HG02840 (cell line): ENCODE data around the gene LIPT1.
"Not testable (repeated sequence)": the region's sequence is repeated elsewhere in the genome, so short reads cannot be mapped to it uniquely, and the experiment has no call there.

Source experiments
- ATAC-seq: cut with Tn5 transposase; IDR thresholded peaks from one replicate; pipeline ENCODE4 v1.9.1; 2021; ENCODE audit warnings: mild to moderate bottlenecking, moderate library complexity, moderate number of reproducible peaks; ENCODE audit not compliant: unreplicated experiment, low FRiP score

Gene LIPT1

DNA sequence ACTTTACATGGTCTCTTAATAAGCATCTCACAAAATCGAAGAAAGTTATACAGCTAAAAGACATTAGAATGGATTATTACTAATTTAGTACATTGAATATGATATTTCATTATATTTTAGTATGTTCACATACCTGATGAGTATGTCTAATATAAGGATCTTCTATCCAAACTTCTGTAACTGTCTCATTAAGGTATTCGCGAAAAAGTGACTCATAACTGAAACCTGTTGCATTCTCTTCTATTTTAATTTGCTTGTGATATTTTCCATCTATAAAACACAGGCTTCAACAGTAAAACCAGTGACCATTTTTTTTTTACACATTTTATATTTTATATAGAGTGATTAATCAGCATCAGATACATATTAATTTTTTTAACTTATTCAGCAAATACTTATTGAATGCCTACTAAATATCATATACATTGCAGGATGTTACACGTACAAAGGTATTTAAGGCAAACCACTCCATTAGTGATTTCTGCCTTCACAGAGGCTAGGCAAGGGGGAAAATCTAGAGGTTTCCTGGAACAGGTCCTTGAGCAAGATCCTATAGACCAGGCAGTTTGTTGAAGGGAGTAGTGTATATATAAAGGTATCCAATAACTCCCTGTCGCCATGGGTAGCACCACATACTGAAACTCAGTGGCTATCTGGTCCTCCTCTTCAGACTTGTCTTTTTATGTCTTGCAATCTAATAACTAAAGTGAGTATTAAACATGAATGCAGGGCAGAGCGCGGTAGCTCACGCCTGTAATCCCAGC is 16.8 kb downstream of the LIPT1 start:
- ATAC-seq = no peak

DNA sequence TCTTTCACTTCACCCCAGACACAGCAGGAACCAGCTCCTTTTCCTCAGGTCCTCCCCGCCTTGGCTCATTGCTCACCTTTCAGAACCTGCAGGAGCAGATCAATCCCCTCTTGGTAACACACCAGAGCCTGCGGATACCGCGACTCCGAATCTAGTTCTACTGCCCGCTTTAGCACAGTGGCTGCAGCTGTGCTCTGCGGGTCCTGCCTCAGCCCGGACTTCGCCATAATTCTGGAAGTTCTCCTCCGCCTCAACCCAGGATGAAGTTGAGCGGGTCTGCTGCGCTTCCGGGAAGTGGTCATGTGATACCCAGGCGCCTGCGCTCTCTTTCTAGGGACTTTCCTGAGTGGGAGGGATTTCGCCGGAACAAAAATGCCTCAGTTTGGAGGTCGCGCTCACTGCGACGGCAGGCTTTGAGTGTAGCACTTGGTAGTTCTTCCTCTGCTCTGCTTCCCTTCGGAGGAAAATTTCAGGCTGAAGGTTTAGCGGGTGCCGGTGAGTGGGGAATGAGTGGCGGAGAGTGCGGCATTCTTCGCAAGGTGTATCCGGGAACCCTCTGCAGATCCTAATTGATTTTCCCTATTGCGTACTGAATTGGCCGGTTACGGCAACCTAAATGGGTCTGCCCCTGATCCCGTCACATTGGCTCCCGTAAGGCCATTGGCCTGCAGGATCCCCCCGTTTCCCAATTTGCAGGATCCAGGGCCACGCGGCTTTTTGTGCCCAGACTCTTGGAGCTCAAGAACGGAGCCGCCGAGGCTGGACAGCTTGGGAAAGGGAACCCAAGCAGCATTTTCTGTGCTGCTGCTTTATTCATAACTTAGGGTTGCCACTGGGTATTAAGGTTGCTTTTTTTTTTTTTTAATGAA is 26.2 kb downstream of the LIPT1 start, which contains the start of the genes MITD1 and MRPL30:
TSS of gene MITD1 (minus strand) at position 304 of the 869 bp plus-strand sequence. CDS start at position 227, 77 bp downstream.
TSS of gene MRPL30 (plus strand) at position 430 of the 869 bp plus-strand sequence. CDS start 5,020 bp downstream, outside the sequence.
- ATAC-seq = peak; percentile 88

DNA sequence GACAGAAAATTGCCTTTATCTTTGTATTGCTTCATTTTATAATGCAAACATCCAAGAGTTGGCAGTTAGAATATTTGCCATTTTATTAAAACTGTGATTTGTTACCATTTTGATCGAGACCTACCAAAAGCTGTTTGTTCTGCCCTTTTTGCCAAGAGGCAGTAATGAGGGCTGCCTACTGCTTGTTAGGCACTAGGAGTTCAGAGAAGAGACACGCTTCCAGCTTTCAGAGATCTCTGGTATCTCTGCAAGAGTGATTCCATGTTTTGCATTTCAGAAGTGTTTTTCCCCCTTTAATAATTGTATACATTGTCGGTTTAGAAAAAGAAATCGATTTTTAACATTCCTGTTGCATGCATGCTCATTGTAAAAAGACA is 26.8 kb downstream of the LIPT1 start:
- ATAC-seq = no peak

DNA sequence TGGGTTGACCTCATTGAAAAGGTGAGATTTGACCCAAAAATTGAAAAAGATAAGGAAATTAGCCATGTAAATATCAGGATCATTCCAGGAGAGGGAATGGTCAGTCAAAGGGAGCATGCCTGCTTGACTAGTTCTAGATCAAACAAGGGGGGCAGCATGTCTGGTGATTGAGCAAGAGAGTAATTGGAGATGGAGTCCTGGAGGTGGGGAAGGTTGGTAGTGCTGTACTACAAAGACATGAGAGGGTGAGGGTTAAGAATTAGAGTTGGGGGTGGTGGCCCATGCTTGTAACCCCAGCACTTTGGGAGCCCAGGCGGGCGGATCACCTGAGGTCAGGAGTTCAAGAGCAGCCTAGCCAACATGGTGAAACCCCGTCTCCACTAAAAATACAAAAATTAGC is 28.3 kb downstream of the LIPT1 start:
- ATAC-seq = no peak

DNA sequence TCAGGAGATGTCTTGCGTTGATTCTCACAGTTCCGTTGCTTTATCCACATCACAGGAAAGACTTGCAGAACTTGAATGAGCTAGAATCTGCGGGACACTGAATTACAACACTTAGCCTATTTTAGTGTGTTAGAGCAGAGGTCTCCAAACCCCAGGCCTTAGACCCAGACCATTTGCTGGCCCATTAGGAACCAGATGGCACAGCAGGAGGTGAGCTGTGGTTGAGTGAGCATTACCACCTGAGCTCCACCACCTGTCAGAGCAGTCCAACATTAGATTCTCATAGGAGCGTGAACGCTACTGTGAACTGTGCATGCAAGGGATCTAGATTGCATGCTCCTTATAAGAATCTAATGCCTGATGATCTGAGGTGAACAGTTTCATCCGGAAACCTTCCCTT is 30.0 kb downstream of the LIPT1 start:
- no peak for ATAC-seq

DNA sequence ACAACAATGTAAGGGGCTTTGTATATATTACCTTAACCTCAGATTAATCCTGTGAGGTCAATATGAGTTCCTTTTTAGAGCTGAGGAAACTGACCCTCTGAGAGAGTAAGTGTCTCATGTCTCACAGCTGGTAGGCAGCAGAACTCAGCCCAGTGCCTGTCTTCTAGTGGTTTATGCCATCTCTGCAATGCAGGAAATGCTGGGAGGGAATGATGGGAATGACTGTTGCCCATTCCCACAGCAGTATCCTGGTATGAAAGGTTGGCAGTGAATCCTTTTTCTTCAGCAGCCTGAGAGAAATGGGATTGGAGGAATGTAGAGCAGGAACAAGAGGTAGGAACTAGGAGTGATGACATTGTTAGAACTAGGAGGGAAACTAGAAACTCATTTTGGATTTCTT is 32.2 kb downstream of the LIPT1 start:
- ATAC-seq = no peak

DNA sequence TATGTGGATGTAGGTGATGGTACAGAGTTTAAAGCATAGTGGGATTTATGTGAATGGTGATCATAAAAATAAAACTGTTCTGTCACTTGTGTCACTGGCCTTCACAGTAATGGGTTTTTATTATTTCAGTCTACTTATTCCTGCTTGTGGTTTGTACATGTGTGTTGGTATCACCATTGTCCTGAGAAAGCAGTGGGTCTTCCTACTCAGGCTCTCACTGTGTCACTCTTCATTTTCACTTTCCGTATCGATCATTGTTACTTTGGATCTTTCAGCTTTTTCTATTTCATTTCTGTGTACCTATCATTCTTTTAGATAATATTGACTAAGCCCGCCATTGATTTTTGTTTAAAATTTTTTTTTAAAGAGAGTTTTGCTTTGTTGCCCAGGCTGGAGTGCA is 33.6 kb downstream of the LIPT1 start:
- no peak for ATAC-seq

DNA sequence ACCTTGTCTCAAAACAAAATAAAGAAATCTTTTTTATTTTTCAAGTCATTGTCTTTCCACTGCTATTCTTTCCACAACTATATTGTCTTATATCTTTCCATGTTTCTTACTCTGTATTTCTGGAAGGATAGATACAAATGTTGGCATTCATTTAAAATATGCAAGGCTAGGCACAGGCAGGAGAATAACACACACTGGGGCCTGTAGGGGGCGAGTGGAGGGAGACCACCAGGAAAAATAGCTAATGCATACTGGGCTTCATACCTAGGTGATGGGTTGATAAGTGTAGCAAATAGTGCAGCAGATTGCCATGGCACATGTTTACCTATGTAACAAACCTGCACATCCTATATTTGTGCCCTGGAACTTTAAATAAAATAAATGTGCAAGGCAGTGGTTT is 35.8 kb downstream of the LIPT1 start:
- ATAC-seq = no peak

DNA sequence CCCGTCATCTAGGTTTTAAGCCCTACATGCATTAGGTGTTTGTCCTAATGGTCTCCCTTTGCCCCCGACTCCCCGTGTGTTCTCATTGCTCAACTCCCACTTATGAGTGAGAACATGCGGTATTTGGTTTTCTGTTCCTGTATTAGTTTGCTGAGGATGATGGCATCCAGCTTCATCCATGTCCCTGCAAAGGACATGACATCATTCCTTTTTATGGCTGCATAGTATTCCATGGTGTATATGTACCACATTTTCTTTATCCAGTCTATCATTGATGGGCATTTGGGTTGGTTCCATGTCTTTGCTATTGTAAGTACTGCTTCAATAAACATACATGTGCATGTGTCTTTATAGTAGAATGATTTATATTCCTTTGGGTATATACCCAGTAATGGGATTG is 37.6 kb downstream of the LIPT1 start:
- not testable (repeated sequence) for ATAC-seq

DNA sequence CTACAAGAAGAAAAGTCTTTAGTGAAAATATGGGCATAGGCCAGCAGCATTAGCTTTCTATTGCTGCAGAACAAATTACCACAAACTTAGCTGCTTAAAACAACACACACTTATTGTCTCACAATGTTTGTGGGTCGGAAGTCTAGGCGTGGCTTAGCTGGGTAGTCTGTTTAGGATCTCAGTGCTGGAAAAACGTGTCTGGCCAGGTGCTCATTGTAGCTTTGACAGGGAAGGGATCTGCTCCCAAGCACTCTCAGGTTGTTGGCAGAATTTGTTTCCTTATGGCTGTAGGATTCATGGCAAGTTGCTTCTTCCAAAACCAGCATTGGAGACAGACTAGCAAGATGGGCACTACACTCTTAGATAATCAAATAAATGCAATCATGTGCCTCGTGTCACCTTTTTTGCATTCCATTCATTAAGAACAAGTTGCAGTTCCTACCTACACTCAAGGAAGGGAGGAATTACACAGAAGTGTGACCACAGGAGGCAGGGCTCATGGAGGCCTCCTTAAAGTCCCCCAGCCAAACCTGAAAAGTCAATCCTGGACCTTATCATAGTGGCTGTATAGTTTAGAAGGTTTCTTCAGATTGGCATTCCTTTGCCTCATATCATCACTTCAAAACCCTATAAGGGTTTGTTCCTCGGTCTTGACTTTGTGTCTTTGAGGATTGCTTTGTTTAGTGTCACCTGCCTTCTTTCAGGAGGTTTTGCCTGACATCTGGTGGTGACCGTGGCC is 43.5 kb downstream of the LIPT1 start:
- no peak for ATAC-seq

DNA sequence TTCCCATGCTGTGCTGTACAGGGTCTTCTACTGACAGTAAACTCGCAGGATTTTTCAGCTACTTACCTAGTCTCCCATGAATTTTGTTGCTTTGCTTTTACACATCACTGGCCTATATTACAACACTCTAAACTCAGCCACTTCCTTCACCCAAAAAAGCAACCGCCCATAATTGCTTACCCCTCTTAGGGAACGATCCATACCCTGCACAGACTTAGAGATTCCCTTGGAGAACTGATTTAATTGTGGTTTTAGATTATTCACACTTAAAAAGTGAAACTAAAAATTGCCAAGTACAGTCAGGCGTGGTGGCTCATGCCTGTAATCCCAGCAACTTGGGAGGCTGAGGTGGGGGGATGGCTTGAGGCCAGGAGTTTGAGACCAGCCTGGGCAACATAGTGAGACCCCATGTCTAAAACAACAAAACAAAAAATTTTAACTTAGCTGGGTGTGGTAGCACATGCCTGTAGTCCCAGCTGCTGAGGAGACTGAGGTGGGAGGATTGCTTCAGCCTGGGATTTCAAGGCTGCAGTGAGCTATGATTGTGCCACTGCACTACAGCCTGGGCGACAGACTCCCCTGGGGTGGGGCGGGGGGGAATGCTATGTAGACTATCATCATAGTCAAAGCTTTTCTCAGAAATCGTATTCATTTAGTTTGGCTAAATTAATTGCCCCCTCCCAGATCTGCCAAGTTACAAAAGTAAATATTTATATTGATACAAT is 45.5 kb downstream of the LIPT1 start:
- no peak for ATAC-seq

DNA sequence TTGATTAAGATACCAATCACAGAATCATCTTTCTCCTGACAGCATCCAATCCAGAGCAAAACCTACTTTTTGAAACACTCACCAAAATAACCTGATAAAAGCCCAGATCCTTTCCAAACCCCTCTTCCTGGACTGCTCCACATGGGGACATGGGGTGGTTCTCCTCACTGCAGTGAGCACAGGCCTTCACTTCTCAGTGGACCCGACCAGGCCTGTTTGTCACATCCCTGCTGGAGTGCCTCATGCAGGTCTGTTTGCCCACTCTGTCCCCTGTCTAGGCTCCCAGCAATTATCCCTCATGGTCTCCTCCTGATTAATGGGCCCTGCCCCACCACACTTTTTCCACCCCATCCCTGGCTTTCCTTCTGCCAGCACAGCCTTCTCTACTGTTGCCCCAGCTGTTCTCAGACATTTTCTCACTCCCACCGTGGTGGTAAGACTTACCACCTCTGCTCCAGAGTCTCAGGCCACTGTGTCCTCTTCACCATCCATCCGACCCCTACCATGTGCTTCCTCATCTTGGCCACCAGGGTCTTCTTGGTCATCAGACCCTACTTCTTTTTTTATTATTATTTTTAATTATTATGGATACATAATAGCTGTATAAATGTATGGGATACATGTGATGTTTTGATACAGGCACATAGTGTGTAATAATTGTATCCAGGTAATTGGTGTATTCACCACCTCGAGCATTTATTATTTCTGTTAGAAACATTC is 47.4 kb downstream of the LIPT1 start:
- ATAC-seq = no peak

DNA sequence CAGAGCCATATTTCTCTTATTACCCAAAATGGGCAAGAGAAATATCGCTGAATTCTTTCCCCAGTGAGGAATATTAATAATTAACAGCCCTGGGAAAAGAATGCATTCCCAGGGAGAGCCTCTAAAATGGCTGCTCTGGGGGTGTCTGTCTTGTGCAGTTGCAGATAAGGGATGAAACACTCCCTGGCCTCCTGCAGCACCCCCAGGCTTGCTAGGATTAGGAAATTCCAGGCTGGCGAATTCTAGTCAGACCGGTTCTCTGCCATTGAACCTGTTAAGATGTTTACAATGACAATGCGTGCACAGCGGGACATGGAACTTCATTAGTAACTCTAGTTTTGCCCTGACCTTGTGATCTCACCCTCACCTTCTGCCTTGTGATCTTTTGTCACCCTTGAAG is 50.7 kb downstream of the LIPT1 start:
- ATAC-seq = no peak
